Bronchial epithelial cell (primary cell): Measurements from ENCODE around the gene PRKG2. TPM values are rescaled to one million over a fixed set of nuclear protein-coding genes. Genes with fewer than 3 reads are reported as not detected.

Source experiments
- DNase-seq: peaks from one replicate; pipeline ENCODE4 v3.0.0-alpha.2; 2010; ENCODE audit warnings: low read depth
- FAIRE-seq: peaks from 2 replicates; lab custom pipeline; 2011; peaks lifted over from hg19 to GRCh38; lab: Jason Lieb, UNC
- H3K27me3 ChIP-seq: 2 replicates; pipeline ENCODE4 v1.5.1; 2011; ENCODE audit warnings: low read length; ENCODE audit not compliant: control insufficient read depth, insufficient read depth
- H3K36me3 ChIP-seq: 2 replicates; pipeline ENCODE4 v1.5.1; 2011; ENCODE audit warnings: low read length; ENCODE audit not compliant: control insufficient read depth, insufficient read depth
- H3K4me3 ChIP-seq: 2 replicates; pipeline ENCODE4 v1.5.1; 2011; ENCODE audit warnings: mild to moderate bottlenecking, low read depth, low read length, control low read depth
- CTCF ChIP-seq: IDR thresholded peaks from 2 replicates; pipeline ENCODE4 v1.5.1; 2011; ENCODE audit warnings: mild to moderate bottlenecking, moderate library complexity, low read length, control low read depth, inconsistent platforms; ENCODE audit not compliant: insufficient read depth, severe bottlenecking
- total RNA-seq: library from RNA; depleted of rRNA; stranded (reverse); fragments of >200 nt; gene quantifications from 2 replicates; pipeline ENCODE4 v1.2.1, GENCODE V29; 2014

The PRKG2 gene
- total RNA-seq, 1 donor from 2014 or later: 5.3 TPM

- no peaks in the 10 kb centered on the region for H3K36me3 ChIP-seq
- DNase-seq (no peak), FAIRE-seq (no peak)
- H3K4me3 ChIP-seq: no peak overlapping the region
- H3K27me3 ChIP-seq: peaks cover 2% of the 10 kb centered on the region
- no peak for TF ChIP-seq CTCF
Measured at GRCh38 chr4:81049907-81050306, 165.1 kb downstream of the PRKG2 start.

GRCh38 chr4:81049330-81049729 is 165.7 kb downstream of the PRKG2 start:
- H3K36me3 ChIP-seq: no peaks in the 10 kb centered on the region

GRCh38 chr4:81042578-81043365 is 172.2 kb downstream of the PRKG2 start:
- no peak for TF ChIP-seq CTCF
- no peak for FAIRE-seq
- Histone ChIP-seq H3K27me3 (no peaks in the 10 kb centered on the region), H3K36me3 (no peaks in the 10 kb centered on the region), H3K4me3 (no peak overlapping the region)
- DNase-seq: no peak

More at GRCh38 chr4:81049330-81049729, 165.7 kb downstream of the PRKG2 start:
- no peak overlapping the region for H3K4me3 ChIP-seq
- FAIRE-seq: no peak
- DNase-seq: no peak
- no peak for TF ChIP-seq CTCF
- H3K27me3 ChIP-seq: peaks cover 2% of the 10 kb centered on the region

- peak; percentile 61 for TF ChIP-seq CTCF
- DNase-seq (peak; percentile 38), FAIRE-seq (no peak)
- Histone ChIP-seq H3K36me3 (no peaks in the 10 kb centered on the region), H3K27me3 (peaks cover 1% of the 10 kb centered on the region), H3K4me3 (no peak overlapping the region)
Measured at GRCh38 chr4:81040012-81040659, 174.9 kb downstream of the PRKG2 start.

- TF ChIP-seq CTCF: no peak
- Histone ChIP-seq H3K27me3 (peaks cover 1% of the 10 kb centered on the region), H3K4me3 (no peak overlapping the region), H3K36me3 (no peaks in the 10 kb centered on the region)
- no peak for FAIRE-seq
- DNase-seq: peak; percentile 40
Measured at GRCh38 chr4:81039351-81039972, 175.6 kb downstream of the PRKG2 start.
